ENCODE results near the gene DKC1.

- TF ChIP-seq CTCF (conservative IDR thresholded peaks at IDR 0.05; ENCODE audit: low read depth in 2 of 2): no peak
- TF ChIP-seq EZH2 (IDR thresholded peaks at IDR 0.05; ENCODE audit: low read depth, unreplicated experiment): no peak
- no peak for TF ChIP-seq CREB1 (CRISPR knock-in tag; IDR thresholded peaks at IDR 0.05; ENCODE audit: low read depth)
- TF ChIP-seq REST (IDR thresholded peaks at IDR 0.05; ENCODE audit: unreplicated experiment): no peak
- no peak for TF ChIP-seq POLR2AphosphoS5 (IDR thresholded peaks at IDR 0.05; ENCODE audit: low read depth)
Measured at GRCh38 chrX:154749856-154750255, 12.8 kb upstream of the DKC1 start.

Measured in GM23338 (cell line).